HEK293 (cell line): ENCODE measurements around the gene FGR.

Source experiments
- CTCF ChIP-seq: fragments of 450-650 bp; formaldehyde crosslinking; IDR thresholded peaks from 2 replicates; pipeline ENCODE4 v1.5.1; 2016; ENCODE audit warnings: missing biosample characterization, missing genetic modification characterization
- KLF10 ChIP-seq: fragments of 450-650 bp; IDR thresholded peaks from 2 replicates; pipeline ENCODE4 v1.5.1; 2018; ENCODE audit warnings: missing biosample characterization, mild to moderate bottlenecking, missing genetic modification characterization
- PATZ1 ChIP-seq: fragments of 450-650 bp; formaldehyde crosslinking; IDR thresholded peaks from 2 replicates; pipeline ENCODE4 v1.5.1; 2016; ENCODE audit warnings: missing biosample characterization, missing genetic modification characterization
- PBX3 ChIP-seq: sonication (generic); formaldehyde crosslinking; IDR thresholded peaks from 2 replicates; pipeline ENCODE4 v1.8.1; 2022; ENCODE audit warnings: mild to moderate bottlenecking, moderate library complexity, missing genetic modification reagents
- REST ChIP-seq: fragments of 450-650 bp; formaldehyde crosslinking; IDR thresholded peaks from 2 replicates; pipeline ENCODE4 v1.5.1; 2016; ENCODE audit warnings: missing biosample characterization, missing genetic modification characterization
- TCF7L2 ChIP-seq: IDR thresholded peaks from 2 replicates; pipeline ENCODE4 v1.6.1; 2011; ENCODE audit warnings: low read depth, mild to moderate bottlenecking, inconsistent platforms, low read length, moderate library complexity, borderline replicate concordance
- ZBTB21 ChIP-seq: fragments of 450-650 bp; formaldehyde crosslinking; IDR thresholded peaks from 2 replicates; pipeline ENCODE4 v1.5.1; 2017; ENCODE audit warnings: missing biosample characterization, missing genetic modification characterization
- ZBTB49 ChIP-seq: fragments of 450-650 bp; formaldehyde crosslinking; IDR thresholded peaks from 2 replicates; pipeline ENCODE4 v1.5.1; 2016; ENCODE audit warnings: missing biosample characterization, missing genetic modification characterization, low read depth
- ZNF114 ChIP-seq: fragments of 450-650 bp; formaldehyde crosslinking; IDR thresholded peaks from 2 replicates; pipeline ENCODE4 v1.5.0; 2017; ENCODE audit warnings: missing biosample characterization, missing genetic modification characterization
- ZNF133 ChIP-seq: fragments of 450-650 bp; formaldehyde crosslinking; IDR thresholded peaks from 2 replicates; pipeline ENCODE4 v1.5.1; 2016; ENCODE audit warnings: missing biosample characterization, missing genetic modification characterization
- ZNF239 ChIP-seq: fragments of 450-650 bp; formaldehyde crosslinking; IDR thresholded peaks from 2 replicates; pipeline ENCODE4 v1.5.1; 2016; ENCODE audit warnings: missing biosample characterization, missing genetic modification characterization
- ZNF670 ChIP-seq: fragments of 450-650 bp; formaldehyde crosslinking; IDR thresholded peaks from 2 replicates; pipeline ENCODE4 v1.5.1; 2016; ENCODE audit warnings: missing biosample characterization, missing genetic modification characterization, low read depth
- ZSCAN18 ChIP-seq: fragments of 450-650 bp; formaldehyde crosslinking; IDR thresholded peaks from 2 replicates; pipeline ENCODE4 v1.5.1; 2016; ENCODE audit warnings: missing biosample characterization, missing genetic modification characterization

- TF ChIP-seq ZNF670 (tag by site-specific recombination): no peak
- TF ChIP-seq CTCF (tag by site-specific recombination): no peak
- TF ChIP-seq ZNF239 (tag by site-specific recombination): no peak
- TF ChIP-seq KLF10 (tag by site-specific recombination): no peak
- peak; percentile 28; the same call in 1 of the 2 replicates for TF ChIP-seq PATZ1
- no peak for TF ChIP-seq ZSCAN18 (tag by site-specific recombination)
- TF ChIP-seq ZNF133 (tag by site-specific recombination): no peak
- TF ChIP-seq PBX3 (CRISPR knock-in tag): no peak
- TF ChIP-seq TCF7L2: no peak
- no peak for TF ChIP-seq REST (tag by site-specific recombination)
- no peak for TF ChIP-seq ZBTB49 (tag by site-specific recombination)
- TF ChIP-seq ZNF114 (tag by site-specific recombination): no peak
- no peak for TF ChIP-seq ZBTB21 (tag by site-specific recombination)
Observed at GRCh38 chr1:27597516-27598294, 37.3 kb downstream of the FGR start.
